ENCODE data around the gene LTBP1.
A peak's percentile ranks its signal among the peaks of the same experiment; 100 is the strongest.

LTBP1 gene

DNA sequence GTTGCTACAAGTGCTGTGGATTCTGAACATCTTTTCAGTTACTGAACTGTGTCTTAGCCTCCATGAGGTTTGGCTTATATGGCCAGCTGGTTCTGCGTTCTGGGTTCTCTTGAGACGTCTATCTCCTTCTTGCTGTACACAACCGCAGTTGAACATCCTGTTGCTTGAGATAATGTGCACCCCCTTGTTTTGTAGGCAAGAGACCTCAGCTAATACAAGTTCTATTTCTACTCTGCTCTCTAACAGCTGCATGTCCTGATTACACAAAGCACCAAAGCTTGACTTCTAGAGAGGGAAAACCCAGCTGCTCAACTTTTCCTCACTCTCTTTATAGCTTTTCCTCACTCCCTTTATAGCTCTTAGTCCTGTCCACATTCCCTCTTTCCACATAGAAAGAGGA lies 176.0 kb downstream of the LTBP1 start:
- no peak for DNase-seq

DNA sequence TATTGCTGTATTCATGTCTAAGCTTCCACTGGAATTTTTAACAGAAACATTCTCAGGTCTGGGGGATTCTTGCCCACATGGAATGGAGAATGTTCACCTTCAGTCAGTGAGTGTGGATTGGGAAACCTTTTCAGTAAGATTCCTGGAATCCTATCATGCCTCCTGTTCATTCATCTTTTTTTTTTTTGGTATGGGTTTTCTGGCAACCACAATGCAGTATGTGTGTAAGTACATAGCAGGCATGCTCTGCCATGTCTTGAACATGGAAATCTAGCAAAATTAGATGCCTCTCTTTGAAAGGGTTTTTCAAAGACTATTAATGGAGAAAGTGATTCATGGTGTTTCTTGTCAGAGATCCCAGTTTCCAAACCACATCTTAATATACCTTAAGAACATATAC lies 176.5 kb downstream of the LTBP1 start:
- no peak for DNase-seq

DNA sequence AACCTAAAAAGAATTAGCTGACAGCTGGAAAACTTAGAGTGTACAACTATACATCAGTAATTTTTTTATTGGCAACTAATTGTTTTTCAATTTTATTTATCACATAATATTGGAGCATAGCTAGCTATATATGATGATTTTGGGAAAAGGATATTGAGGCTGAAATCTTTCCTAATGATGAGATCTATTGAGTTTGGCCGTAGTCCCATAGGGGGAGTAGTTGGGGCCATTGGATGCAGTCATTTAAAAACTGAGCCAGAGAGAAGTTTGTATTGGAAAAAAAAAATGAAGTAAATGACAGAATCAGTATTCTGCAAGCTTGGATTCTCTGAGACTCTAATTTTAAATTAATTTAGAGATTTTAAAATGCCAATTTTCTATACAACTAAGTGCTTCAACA lies 179.8 kb downstream of the LTBP1 start:
- no peak for DNase-seq

DNA sequence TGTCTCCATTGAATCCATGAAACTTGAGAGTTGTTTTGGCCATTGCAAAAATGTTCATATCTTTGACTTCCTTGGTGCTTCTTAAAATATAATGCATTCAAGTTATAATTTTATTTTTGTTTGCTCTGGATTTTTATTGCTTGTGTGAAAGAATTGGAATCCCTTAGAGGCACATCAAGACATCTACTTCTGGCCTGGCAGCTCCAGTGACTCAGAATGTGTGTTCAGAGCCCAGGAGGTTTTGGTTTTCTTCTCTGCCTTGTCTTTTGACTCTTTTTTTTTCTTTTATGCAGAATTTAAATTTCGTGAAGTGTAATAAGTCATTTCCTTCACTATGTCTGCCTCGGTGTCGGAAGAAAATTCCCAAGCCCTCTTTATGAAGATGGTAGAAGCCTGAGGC lies 180.2 kb downstream of the LTBP1 start:
- no peak for DNase-seq

DNA sequence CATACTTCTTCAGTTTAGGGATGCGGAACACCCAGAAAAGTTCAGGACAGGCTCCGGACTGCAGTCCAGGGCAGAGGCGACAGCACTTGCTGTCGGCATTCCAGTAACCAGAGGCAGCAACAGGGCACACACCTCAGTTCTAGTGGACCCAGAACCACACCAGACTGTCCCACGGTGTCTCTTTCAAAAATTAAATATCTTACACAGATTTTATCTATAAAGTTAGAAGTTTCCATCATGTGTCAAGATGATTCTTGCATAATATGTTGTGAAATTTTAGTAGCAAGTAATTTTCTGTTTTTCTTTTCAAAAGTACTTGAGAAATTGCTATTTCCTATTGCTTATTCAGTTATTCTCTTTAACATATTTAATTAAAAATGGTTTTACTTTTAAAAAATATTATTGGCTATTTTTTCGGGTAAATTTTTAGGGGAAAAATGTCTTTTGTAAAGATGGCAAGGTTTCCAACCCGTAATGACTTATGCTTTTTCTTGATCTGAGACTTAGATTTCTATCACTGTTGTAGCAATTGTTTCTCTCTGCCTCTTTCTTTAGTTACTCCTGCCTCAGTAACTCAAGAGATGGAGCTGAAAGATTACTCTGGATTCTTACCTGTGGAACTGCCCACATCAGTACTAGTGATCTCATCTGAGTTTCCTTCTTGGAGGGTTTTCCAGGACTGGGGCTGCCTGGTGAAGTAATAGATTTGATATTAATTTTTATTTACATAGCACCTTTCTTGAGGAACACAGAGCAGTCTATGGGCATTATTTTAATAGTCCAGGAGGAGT lies 182.7 kb downstream of the LTBP1 start:
- no peak for DNase-seq

DNA sequence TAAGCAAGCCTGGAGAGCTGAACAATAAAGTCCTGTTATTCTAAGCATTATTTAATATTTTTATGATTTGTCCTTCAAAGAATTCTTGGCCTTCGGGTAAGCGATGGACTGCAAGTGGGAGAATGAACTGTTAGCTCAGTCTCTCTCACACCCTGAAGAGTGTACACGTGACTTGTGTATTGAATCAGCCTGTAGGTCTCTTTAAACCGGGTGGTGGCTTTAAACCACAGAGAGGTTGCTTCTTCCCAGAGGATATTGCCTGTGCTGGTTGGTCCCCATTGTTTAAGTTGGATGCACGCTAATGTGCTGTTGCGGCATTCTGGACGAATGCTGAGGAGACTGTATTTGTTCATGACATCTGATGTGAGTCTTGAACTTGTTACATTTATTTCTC lies 183.3 kb downstream of the LTBP1 start:
- no peak for DNase-seq

DNA sequence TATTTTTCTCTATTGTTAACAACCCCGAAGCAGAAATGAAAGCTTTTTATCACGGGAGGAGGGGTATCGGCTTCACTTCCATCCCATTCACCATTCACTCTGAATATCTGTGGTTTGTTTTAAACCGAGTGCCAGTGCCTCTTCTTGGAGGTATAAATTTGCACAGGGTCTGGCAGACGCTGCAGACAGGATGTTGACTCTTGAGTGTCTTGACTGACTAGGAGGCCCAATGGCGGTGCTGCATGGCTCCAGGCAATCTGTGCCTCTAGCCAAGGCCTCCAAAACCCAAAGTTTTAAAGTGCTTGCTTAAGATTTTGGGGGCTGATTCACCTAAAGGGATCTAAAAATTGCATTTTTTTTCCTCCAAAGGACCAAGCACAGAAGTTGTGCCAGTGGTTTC lies 183.8 kb downstream of the LTBP1 start:
- no peak for DNase-seq

DNA sequence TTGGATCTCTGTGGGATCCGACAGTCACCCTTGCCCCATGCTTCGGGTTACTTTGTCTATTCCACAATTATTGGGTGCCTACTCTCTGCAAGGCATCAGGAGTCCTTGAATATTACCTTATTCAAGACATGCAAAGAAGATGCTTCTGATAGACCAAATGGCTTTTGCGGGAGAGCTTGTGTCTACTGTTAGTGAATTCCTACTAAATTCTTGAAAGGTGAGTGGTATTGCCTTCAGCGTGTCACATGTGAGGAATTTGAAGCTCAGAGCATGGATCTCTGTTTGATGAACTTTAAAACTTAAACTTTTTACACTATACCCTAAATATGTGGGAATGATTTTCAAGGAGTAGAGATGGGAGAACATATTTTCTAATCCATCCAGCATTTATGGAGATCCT lies 184.4 kb downstream of the LTBP1 start:
- DNase-seq, result no peak

DNA sequence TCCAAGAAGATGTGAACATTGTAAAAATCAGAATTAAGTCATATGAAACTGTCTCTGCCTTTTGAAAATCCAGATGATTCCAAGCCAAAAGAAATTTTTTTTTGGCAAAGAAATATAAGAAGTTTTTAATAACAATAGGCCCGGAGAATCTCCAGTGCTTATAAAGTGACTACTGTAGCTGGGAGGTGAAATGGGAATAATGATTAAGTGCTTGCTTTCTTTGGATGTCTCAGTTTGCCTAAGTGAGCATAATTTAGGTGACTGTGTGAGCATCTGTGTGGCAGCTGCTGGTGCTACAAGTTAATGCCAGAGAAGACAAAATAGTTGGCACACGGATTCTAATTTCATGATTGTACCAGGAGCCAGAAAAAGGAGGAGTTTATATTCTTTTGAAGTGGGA lies 185.0 kb downstream of the LTBP1 start:
- DNase-seq, result no peak

DNA sequence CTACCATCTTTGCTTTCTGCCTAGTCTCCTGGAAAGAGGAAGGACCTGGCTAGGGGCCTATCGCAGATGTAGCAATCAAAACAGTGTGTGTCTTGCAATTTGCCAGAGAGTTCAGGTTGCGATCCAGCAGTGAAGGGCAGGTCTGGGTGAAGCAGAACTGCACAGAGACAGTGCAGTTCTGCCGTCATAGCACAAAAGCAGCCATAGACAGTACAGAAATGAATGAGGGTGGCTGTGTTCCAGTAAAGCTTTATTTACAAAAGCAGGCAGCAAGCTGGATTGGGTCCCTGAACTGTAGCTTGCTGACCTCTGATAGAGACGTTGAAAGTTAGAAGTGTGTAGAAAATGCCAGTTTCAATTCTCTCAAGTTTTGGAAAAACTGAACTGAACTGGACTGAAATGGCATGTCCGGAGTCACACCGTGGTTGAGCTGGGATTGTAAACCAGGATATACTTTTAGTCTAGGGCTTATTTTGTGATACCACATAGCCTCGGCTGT lies 186.8 kb downstream of the LTBP1 start:
- no peak for DNase-seq

DNA sequence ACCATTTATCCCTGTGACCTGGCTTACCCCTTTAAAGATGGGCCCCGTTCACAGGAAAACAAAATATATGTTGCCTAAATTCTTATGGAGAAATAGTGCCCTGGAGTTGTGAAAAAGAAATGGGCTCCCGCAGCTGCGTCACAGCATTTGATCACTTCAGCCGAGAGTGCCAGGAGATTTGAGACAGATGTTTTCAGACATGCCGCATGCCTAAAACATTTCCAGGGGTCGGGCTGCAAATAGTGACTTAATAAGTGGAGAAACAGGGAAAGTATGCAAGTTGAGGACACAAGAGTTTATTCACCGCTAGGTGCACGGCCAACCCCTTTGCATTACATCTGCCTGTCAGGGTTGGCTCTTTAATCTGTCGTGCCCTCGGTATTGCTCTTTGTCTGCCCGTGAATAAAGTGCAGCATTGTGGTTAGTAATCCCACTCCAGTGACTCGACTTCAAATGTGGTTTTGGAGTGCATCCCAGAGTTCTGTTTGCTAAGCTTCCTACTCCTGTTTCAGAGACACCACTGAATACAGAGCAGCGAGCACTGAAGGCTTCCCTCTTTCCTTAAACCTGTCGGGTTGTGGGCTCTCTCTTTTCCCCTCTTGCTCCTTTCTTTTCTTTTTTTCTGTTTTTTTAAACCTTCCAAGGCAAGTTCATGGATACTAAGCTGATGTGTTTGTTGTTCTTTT lies 187.5 kb downstream of the LTBP1 start:
- DNase-seq, result no peak

DNA sequence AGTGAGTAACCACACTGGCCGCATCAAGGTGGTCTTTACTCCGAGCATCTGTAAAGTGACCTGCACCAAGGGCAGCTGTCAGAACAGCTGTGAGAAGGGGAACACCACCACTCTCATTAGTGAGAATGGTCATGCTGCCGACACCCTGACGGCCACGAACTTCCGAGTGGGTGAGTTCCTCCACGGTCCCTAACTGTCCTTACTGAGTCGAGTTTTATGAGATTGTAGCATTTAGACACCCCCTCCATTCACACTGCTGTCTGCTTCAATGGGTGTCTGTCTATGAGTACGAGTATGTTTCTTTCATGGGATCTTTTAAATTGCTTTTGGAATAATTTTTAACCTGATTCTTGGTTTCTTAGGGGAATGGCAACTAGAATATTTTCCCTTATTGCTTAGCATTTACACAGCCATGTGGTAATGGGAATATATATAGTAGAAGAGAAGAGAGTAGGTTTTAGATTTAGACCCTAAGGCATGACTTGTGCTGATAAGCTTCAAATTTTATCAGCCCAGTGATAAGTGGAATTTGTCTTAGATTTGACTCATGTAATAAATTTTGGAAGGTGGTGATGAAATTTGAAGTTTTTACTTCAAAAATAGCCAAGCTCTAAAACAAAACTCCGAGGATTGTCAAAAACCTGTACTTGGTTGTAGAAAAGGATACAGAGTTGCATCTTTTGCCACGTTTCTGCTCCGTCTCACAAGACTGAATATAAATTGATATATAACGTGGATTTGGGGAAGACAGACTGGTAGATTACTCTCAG lies 188.2 kb downstream of the LTBP1 start:
- no peak for DNase-seq

DNA sequence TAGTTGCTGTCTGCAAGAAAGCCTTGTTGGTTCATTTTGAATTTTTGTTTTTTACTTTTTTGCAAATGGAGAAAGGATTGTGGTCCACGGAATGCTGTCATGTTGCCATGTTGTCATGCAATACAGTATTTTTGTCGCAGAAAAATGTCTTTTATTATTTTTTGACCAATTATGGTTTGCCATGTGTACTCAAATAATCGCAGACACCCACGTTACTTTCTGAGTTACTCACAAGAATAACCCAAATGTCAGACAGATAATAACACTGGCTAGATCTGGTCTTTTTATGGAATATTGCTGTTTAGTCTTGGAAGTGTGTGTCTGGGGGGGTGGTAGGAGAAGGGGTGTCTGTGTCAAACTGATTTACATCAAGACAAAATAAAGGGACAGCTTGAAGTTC lies 188.9 kb downstream of the LTBP1 start:
- no peak for DNase-seq

DNA sequence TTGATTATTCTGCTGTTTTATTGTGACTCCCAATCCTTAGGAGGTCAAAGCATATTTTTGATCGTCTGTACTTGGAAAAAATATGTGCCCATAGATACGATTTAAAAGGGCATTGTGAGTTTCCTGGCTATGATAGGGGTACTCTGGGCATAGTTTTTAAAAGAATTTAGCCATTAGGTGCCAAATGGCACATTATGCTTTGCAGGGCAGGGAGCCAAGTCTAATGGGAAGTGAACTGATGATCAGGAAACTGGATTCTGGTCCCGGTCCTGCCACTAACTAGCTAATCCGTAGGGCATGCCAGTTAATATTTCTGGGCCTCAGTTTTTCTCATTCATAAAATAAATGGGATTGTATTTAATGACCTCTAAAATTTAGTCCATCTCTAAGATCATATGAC lies 189.3 kb downstream of the LTBP1 start:
- DNase-seq, result no peak

DNA sequence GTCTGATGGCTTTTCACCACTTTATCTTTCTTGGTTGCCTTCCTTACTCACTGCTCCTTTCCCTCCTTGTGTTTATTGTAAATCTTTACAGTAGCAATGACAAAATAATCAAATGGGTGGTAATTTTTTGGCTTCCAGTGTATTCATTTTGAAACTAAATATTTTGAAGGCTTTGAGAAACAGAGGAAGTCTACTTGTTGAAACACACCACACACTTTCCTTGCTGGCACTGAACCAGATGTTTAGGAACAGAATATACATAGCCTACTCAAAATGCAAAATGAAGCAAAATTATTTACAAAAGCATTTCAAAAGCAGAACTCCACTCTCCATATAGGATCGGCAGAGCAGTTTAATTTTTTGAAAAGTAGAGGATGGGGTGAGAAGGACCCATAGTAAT lies 189.8 kb downstream of the LTBP1 start:
- peak in 1 of 5 experiments; percentile 44 for DNase-seq

DNA sequence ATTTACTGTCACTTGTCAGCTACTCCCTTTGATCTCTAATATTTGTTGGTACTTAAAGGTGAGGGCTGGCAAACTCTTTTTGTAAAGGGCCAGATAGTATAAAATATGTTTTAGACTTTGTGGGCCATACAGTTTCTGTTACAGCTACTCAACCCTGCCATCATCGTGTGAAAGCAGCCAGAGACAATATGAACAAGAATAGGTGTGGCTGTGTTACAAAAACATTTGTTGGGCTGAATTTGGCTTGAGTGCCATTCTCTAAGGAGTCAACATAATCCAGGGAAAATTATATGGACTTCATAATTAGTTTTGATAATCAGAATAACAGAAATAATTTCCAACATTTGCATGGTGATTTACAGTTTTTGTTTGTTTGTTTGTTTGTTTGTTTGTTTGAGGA lies 190.6 kb downstream of the LTBP1 start:
- no peak for DNase-seq

DNA sequence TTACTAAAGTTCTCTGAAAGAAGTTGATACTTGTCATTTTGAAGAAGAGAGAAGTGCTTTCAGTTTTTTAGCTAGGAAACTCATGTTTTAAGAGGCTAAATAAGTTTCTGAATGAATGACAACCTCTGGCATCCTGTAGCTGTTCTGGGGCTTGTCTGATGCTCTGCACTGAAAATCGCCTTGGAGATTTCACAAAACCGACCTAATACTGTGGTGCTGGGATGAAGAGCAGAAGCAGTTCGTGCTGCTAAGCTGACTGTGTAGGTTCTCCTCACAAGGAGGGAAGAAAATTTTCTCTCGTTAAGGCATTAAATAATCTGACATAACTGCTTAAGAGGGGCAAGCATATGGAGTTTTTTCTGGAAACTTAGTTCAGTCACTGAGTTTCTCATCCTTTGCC lies 193.2 kb downstream of the LTBP1 start:
- DNase-seq, result no peak

DNA sequence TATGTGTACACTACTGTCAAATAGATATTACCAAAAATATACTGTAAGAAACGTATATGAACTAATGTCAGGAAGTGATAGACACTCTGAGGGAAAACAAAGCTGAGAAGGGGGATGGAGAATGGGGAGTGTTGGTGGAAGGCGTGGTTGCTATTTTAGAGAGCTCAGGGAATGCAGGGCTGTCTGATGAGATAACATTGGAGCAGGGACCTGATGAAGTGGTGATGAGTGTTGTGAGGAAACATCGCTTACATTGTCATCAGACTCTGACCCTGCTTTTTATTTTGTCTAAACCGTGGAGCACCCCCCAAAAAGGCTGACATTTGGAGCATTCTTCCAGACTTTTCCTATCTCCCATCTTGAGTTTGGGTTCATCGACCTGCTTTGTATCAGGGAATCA lies 194.7 kb downstream of the LTBP1 start:
- DNase-seq, result no peak

DNA sequence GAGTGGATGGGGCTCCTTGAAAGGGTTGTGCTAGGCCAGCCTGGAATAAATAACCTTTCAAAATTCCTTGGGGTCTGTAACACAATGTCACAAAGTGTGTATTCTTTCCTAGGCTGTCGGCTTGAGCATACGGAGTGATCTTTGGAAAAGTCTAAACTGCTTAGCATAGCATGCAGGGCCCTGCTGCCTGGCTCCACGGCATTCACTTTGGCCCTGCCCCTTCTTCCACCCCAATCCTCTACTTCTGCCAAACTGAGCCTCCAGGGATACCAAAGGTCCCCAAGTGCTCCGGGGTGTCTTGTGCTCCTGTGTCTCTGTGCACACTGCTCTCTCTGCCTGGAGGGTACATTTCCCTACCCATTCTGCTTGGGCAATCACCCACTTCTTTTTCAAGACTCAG lies 196.1 kb downstream of the LTBP1 start:
- no peak for DNase-seq

DNA sequence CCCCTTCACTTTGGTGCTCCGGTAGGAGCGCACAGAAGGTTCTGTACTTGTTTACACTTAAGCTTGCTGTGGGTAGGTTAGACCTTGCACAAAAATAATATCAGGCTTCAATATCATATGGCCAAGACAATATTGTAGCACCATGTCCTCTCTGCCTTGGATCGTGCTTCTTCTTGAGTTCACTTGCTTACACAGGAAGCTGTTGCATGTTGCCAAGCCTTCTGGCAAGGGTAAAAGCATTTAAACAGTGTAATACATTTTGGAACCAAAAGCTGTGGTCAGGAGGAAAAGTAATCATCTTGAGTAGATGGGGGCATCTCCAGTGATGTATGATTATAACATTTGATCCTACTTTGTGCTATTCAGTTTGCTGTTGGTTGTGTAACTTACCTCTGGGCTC lies 197.5 kb downstream of the LTBP1 start:
- DNase-seq, result no peak

DNA sequence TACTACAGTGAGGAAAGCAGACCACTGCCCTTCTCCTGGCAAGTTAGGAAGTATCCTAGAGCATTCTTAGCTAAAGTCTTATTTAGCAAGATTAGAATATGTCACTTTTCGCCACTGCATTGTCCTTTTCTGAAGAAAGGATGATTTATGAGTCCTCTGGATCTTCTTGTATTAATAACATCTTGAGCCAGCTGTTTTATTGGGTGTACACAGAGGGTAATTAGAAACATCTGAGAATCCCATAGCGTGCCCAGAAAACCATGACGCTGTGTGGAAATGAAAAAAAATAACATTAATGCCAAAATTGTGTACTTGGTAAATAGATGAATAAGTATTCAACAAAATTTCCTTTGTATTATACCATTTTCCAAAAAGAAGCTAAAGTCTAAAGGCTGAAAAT lies 198.7 kb downstream of the LTBP1 start:
- no peak for DNase-seq

DNA sequence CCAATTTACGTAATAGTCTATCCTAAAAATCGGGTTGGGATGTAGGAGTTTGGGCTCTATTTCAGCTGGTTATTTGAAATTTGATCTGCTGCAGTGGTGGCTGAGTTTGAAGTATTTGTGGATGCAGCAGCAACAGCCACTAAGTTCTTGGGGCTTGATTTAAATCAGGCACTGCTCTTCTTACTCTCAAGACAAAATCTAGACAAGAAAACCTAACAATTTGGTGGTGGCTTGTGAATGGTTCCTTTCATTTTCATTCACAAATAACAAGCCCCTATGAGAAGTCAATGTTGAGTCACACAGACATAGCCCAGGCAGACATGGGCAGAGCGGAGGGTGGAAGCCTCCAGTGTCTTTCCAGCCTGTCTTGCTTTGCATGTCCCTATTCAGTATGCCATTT lies 199.3 kb downstream of the LTBP1 start:
- DNase-seq, result no peak

DNA sequence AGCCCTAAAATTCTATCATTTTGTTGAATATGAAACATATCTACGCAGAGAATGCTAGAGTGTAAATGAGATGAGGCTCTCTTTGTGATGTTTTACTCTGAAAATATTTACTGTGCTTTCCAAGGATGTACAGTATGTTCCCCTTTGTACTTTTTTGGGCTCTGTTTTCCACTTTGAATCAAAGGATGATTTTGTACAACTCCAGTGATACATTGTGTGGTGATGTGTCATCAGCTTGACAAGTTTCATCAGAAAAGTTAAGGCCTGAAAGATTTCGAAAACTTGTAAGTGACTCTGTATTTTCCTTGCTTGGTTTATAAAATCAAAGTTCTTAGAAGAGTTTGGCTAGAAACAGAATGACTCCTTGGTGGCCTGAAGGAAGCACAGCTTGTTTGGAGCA lies 206.3 kb downstream of the LTBP1 start:
- DNase-seq, result no peak
